Activated T-helper 9 cell treated with anti-CD3 and anti-CD28 coated beads, Interleukin-2, amount 50 U/mL, for 16 hours (primary cell): ENCODE data around the gene DLX2.

Source experiments
- DNase-seq: peaks from one replicate; pipeline ENCODE4 v3.0.0-alpha.2; 2020; ENCODE audit warnings: low read depth

Gene DLX2

DNA sequence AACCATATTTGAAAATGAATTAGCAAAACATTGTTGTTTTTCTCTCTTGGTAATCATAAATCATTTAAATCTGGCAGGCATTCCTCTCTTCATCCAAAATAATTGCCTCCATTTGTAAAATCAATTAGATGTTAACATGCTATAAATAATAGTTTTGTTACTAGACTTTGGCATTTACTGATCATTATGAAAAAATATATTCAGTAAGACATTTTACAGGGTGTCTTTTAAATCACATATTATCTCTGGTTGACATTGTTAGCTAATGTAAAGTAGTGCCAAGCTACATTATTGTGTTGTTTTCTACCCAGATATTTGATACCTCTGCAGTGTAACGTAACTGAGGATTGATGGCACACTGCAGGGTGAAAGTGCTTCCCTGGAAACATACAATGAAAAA lies 49.2 kb downstream of the DLX2 start:
- DNase-seq = no peak

GRCh38 chr2:172052000-172052983 lies 50.4 kb downstream of the DLX2 start:
- no peak for DNase-seq

GRCh38 chr2:172050479-172051125 lies 52.1 kb downstream of the DLX2 start:
- DNase-seq = no peak

GRCh38 chr2:172049567-172050120 lies 53.1 kb downstream of the DLX2 start:
- DNase-seq = no peak
